HG03045 (cell line): ENCODE results near the gene FAM20C.

ENCODE experiments used
- ATAC-seq: cut with Tn5 transposase; IDR thresholded peaks from one replicate; pipeline ENCODE4 v1.9.1; 2021; ENCODE audit warnings: mild to moderate bottlenecking, moderate library complexity; ENCODE audit not compliant: unreplicated experiment

FAM20C gene

DNA sequence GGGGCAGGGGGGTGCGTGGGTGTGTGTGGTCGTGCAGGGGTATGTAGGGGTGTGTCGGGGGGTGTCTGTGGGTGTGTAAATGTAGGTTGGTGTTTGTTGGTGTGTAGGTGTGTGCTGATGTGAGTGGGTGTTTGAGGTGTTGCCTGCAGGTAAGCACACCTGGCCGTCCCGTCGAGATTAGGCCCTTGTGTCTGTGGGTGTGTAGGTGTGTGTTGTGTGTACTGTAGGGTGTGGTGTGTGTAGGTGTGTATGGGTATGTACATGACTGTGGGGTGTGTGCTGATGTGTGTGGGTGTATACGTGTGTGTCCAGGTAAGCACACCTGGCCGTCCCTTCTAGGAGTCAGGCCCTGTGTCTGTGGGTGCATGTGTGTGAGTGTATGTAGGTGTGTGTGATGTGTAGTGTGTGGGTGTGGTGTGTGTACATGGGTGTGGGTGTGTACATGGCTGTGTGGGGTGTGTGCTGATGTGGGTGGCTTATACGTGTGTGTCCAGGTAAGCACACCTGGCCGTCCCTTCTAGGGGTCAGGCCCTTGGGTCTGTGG lies 15.8 kb downstream of the FAM20C start:
- ATAC-seq: no peak

DNA sequence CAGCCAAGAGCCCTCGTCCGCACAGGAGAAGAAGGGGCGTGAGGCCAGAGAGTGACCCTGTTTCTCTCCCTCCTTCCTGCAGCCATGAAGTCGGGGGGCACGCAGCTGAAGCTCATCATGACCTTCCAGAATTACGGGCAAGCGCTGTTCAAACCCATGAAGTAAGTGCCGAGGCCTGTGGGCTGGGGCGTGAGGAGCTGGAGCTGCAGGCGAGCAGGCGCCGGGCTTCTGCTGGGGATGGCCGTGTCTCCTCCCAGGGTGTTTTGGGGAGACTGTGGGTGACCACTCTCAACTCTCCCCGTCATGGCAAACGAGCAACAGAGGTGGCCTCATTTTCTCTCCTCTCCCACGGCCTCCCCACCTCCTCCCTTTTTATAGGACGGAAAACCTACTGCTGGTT lies 16.4 kb downstream of the FAM20C start:
- no peak for ATAC-seq

DNA sequence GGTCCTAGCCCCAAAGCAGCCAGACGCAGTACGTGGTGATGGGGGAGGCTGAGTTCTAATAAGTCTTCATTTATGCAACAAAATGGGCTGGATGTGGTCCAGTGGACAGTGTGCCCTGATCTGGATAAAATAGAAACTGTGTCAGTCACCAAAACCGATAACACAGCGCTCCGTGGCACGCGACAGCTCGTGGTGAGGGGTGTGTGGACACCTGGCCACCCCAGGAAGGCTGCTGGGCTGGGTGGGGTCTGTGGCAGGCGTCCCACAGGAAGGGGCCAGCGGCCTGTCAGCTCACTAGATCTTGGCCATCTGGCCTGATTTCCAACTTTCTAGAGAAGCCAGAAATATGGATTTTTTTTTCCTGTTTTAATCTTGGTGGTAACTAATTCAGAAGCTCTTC lies 17.0 kb downstream of the FAM20C start:
- ATAC-seq: no peak

DNA sequence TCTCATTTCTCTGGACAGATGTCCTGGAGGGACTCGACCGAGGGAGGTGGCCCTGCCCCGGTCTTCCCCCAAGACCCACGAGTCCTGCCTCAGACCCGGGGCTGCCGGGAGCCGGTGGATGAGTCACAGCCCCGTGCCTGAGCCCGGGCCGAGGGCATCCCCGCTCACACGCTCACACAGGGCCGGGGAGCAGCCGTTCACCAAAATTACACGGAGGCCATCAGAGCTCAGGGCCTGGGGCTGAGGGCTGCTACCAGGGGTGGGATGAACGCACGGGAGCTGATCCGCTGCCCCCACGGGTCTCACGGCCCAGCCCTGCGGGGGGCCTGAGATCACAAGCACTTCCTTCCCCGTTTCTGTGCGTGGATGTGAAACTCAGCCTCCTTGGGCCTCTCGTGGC lies 17.5 kb downstream of the FAM20C start:
- ATAC-seq: no peak

DNA sequence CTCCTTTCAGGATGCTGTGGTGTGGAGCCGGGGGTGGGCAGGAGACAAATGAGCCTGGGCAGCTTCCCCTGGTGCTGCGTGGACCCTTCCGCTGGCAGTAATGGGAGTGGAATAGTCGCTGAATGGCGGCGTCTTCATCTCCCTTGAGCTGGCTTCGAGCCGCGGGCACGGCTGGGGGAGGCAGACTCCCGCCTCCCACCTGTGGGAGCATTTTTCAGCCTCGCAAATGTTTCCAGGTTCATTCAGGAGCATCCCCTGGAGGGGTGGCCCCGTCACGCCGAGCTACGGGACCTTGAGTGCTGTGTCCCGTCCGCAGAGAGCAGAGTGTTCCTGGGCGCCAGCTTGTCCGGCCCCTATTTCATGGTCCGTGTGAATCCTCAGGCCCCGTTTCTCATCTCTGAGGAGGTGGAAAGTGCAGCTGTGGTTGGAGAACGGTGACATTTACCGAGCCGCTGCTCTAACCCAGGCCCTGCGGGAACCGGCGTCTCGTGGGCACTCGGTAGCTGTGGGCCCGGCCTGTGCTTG lies 18.1 kb downstream of the FAM20C start:
- ATAC-seq: no peak

DNA sequence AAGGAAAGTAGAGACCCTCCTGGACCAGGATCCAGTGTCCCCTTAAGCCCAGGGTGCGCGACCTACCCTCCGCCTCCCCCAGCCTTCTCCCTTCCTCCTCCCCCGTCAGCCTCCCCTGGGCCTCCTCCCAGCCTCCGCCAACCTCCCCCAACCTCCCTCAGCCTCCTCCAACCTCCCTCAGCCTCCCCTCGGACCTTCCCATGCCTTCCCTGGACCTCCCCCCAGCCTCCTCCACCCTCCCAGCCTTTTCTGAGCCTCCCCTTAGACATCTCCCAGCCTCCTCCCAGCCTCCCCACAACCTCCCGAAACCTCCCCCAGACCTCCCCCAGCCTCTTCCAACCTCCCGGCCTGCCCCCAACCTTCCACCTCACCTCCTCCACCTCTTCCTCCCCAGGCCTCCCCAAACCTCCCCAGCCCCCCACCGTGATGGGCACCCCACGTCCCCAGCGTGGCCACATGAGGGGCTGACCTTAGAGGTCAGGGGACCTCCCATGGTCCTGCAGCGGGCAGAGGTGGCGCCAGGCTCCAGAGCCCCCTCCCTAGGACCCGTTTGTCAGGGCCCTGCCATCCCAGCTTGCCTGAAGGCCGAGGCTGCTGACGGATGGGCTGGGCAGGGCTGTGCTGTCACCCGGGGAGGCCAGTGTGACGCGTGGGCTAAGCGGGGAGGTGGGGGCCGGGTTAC lies 18.8 kb downstream of the FAM20C start:
- ATAC-seq: no peak

DNA sequence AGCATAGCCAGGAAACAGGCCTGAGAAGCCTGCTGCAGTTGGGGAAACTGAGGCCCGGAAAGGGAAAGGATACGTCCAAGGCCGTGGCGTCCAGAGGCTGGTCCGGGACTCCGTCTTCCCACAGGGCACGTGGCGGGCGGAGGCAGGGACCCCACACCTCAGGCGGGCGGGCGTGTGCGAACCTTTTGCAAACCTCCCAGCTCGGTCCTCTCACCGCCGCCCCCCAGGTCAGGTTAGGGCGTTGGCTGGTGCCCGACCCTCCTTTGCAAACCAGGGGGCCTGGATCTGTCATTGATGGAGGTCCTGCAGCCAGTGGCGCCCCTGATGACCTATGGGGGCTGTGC lies 19.3 kb downstream of the FAM20C start:
- no peak for ATAC-seq

DNA sequence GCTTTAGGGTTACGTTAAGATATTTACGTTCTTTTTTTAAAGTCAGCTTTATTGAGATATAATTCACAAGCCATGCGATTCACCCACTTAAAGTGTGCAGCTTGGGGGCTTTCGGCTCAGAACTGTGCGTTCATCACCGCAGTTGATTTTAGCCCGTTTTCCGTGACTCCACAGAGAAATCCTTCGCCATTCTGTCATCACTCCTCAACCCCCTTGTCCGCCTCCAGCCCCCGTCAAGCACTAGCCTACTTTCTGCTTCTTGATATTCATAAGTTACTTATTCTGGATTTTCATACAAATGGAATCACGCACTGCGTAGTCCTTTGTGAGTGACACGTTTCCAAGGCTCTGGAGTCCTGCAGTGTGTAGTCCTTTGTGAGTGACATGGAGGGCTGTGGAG lies 20.4 kb downstream of the FAM20C start:
- no peak for ATAC-seq

DNA sequence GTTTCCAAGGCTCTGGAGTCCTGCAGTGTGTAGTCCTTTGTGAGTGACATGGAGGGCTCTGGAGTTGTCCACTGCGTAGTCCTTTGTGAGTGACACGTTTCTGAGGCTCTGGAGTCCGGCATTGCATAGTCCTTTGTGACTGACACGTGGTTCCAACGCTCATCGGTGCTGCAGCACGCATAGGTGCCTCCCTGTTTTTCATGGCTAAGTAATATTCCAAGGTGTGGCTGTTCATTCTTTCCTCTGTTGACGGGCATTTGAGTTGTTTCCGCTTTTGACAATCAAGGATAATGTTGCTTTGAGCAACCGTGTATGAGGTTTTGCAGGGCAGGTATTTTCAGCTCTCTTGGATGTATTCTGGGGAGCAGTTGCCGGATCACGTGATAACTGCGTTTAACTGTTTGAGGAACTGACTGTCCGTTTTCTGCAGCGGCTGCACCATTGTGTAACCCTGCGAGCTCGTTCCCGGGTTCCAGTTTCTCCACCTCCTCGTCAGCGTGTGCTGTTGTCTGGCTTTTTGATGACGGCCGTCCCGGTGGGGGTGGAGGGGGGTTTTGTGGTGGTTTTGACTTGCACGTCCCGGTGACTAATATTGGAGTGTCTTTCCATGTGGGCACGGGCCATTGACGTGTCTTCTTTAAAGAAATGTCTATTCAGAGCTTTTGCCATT lies 21.1 kb downstream of the FAM20C start:
- no peak for ATAC-seq

DNA sequence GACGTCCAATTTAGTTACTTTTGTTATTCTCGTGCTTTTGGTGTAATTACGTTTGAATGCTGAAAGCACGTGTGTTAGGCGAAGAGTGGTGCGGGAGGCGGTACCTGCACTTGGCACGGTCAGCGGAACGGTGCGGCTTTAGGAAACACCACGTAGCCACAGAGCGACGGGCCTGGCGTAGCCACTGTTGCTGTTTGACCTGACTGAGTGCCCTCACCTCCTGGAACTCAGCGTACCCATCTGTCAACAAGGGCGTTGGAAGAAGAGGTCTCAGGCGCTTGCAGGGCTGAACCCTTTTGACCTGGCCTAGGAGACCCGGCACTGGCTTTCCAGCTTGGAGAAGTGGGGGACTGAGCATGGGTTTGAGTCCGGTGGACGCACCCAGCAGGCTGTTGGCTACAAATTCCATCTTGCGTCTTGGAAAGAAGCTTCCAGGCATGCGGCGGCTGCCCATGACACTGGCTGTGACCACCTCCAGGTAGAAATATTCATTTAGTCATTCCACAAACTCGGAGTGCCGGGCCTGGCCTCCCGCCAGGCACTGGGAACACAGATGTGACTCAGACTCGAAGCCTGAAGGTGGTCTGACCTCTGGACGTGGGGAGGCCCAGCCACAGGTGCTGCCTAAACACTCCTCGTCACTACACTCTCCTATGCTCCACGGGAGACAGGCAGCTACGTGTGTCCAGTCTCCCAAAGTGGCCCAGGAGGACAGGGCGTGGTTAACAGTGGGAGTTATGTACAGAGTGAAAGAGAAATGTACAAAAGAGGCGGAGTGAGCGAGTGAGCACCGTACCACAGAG lies 22.2 kb downstream of the FAM20C start:
- no peak for ATAC-seq

DNA sequence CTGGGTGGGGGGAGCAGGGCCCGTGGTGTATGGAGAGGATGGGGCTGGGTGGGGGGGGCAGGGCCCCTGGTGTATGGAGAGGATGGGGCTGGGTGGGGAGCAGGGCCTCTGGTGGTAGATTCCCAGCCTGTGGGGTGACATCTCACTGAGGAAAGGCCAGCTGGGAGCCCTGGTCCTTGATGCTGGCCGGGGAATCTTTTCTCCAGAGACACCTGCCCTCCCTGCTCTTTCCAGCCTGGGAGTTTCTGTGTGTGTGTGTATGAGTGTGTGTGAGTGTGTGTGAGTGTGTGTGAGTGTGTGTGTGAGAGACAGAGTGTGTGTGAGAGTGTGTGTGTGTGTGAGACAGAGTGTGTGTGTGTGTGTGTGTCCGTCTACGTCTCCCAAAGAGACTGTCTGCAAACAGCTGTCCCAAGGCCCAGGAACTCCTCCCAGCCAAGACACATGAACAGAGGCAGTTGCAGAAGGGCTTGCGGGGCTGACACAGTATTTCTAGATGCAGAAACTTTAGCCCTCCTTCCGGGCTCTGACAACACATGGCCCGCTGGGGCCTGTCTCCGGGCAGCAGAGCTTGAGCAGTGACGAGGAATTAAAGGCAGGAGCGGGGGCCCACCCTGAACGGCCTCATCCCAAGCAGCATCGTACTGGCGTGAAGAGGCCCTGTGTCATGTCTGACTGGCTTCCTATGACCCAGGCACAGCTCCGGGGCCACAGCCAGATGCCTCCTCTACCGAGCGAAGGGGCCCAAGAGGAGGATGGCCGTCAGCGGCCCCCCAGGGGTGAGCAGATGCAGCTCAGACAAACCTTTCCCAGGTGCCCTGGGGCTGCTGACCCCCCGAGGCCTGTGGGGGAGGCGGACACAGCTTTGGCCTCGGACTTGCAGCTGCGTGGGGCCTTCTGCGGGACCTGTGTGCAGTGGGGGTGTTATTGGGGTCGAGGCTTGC lies 24.3 kb downstream of the FAM20C start:
- ATAC-seq: no peak

DNA sequence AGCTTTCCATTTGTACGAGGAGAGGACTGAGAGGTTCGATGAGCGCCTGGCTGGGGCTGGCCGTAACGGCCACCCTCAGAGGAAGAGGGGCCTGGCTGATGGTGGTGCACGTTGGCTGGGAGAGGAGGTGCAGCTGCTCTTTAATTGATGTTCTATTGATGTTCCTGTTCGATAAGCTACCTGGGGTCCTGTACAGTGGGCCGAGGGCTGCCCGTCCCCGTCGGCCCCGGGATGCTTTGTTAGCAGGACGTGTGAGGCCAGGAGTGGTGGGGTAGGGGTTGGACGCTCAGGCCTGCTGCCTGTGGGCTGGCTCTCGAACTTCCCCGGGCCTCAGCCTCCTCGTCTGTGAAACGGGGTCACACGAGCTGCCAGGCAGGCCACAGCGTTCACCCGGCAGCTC lies 25.4 kb downstream of the FAM20C start:
- no peak for ATAC-seq

DNA sequence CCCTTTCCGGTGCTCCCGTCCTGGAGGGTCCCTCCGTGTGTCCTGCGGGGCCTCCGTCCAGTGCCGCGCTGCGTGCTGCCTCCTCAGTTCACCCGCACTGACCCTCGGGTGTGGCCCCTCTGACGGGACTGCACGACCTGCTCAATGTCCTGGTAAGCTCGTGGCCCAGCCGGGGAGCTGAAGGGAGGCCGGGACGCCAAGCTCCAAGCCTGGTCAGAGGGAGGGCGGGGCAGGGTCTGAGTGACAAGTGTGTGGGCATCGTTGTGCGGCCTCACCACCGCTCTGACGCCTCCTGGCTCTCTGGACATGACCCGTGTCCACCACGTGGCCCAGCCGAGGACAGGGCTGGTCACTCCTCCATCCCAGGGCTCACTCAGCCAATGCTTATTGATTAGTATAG lies 25.9 kb downstream of the FAM20C start:
- ATAC-seq: no peak

DNA sequence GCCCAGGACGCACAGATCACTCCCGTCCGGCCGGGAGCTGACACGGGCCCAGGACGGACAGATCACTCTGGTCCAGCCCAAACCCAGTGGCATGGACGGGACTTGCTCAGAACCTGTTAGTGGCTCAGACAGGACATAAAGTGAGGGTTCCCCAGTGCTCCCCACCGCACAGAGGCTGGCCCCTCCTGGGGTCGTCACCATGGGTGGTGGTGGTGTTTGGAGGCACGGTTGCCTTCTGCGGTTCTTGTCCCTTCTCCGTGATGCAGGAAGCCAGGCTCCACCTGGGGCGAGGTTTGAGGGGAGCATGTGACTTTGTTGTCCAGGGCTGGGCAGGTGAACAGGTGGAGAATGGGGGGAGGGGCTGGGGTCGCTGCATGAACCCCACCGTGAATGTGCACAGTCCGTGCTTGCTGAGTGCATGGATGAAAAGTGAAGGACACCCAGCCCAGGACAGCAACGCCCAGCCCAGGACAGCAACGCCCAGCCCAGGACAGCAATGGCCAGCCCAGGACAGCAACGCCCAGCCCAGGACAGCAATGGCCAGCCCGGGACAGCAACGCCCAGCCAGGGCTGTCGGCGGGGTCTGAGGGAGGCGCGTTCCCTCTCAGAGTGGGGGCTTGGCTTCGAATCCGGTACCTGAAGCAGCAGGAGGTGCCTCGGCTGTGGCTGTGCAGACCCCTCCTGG lies 26.7 kb downstream of the FAM20C start:
- no peak for ATAC-seq

DNA sequence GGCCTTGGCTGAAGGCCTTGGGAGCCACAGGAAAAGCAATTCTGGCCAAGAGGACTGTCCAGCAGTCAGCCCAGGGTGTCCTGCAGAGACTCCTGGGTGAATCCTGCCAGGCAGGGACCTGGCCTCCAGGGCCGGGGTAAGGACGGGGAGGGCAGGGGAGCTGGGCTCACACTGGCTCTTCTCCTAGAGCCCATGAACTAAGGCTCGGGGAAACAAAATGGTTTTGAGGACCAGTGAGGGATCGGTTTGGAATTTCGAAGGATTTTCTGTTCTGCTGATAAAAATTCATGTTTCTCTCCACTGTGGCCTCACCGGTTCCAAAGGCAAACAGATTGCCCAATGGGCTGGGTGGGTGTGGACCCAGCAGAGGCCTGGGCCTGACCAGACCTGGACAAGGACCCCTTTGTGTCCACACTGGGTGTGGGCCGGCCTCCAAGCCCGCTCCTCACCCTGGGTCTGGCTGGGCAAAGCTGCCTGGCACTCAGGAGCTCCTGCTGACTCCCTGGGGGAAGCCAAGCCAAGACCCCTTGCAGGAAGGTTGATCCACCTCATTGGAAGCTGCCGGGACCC lies 27.3 kb downstream of the FAM20C start:
- no peak for ATAC-seq

DNA sequence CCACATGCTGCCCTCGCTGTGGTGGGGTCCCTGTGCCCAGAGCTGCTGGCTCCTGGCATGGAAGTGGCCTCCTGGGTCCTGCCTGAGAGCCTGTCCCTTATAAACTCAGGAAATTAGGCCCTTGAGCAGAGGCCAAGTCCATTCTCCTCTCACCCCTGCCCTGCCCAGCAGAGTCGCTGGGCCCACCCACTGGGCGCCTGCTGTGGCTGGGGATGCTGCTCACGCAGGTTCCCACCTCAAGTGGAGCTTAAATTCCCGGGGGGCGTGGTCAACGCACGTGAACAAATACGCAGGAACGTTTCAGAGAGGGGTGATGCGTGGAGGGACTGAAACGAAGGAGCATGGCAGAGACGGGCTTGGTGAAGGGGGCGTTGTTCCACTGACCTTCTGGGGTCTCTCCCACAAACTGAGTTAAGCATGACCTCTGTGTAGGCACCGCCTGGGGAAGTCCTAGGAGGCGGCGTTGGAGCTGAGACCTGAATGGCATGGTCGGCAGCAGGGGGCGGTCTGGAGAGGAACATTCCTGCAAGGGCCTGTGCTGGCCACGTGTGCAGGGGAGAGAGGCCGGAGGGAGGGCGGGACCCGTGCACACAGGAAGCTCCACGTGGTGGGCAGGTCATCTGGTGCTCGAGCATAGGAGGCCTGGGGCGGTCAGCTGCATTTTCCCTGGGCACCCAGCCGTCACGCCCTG lies 27.9 kb downstream of the FAM20C start:
- ATAC-seq: no peak

DNA sequence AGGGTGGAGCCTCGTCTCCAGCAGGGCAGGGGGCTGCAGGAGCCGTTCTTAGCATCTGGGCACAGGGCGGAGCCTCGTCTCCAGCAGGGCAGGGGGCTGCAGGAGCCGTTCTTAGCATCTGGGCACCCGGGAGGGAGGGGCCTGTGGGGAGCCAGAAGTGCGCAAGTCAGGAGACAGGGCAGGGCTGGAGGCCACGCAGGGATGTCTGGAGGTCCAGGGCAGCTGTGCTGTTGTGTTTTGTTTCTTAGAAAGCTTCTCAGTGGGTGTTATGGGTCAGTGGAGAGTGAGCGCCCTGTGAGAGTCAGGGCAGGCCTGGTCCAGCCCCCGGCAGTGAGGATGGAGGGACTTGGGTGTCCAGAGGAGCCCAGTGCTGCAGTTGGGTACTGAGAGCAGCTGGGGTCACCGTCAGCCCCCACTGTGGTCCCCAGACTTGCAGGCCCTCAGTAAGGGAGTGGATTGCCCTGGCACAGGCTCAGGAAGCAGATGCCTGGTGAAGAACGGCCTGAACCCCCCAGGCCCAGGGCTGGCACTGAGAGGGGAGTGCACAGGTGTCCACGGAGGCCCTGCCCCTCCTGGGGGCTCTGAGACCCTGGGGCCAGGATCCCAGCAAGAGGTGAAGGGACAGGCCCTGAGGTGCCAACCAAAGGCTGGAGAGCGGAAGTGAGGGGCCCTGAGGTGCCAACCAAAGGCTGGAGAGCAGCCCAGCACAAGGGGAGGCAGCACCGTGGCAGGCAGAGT lies 29.8 kb downstream of the FAM20C start:
- no peak for ATAC-seq

DNA sequence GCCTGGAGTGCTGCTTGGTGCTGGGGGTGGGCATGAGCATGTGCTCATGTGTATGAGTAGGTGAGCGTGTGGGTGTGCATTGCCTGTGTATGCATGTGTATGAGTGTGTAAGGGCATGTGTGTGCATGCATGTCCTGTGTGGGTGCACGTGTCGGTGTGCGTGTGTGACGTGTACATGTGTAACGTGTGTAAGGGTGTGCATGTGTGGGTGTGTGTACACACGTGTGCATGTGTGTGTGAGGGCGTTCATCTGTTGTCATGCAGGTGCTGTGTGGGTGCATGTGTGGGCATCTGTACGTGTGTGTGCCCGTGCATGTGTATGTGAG lies 30.3 kb downstream of the FAM20C start:
- no peak for ATAC-seq
